K562 treated with DMSO at 1 percent for 24 hours (cell line): Measurements from ENCODE around the gene ZNF396. TPM values are rescaled to one million over a fixed set of nuclear protein-coding genes. Genes with fewer than 3 reads are reported as not detected.

Source experiments
- total RNA-seq: library from RNA; unstranded; fragments of 300-600 nt; gene quantifications from 2 replicates; pipeline ENCODE4 v1.2.3, GENCODE V29; 2022; ENCODE audit warnings: low read depth; ENCODE audit not compliant: insufficient read depth

The ZNF396 gene
- 1.8 TPM in 2 replicates for total RNA-seq

GRCh38 chr18:35376742-35377695 lies at the start of gene ZNF396:
TSS of gene ZNF396 (minus strand) at chr18:35377337. CDS start at chr18:35374292, 3,045 bp downstream.

DNA sequence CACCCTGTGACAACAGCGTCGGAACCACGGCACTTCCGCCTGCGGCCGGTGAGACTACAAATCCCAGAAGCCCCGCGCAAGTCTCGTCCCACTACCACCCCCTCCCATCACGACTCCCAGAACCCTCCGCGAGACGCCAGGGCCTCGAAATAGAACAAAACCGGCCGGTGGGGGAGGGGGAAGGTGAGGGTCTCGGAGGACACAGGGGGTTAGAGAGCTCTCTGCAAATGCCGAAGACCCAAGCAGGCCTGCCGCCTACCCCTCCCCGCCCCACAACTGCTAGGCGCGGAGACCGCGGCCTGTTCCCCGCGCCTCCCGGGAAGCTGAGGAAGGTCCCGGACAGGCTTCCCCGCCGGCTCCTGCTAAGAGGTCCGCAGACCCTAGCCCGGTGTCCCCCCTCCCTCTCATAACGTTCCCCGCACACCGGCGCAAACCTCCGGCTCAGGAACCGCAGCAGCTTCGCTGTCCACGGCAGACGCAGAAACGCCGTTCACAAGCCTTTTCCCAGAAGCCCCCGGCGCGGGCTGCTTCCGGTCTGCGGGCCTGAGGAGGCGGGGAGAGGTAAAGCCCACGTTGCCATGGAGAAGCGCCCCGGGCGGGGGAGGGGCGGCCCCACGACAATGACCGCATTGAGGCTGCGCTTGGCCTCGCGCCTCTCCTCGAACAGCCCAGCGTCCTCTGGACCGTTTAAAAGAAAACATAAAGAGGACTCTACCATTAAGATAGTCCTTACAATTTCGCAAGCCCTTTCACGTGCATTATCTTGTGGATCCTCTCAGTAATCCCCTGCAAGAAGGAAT lies 33.0 kb downstream of the ZNF396 start, which contains the start of gene ZNF24:
TSS of gene ZNF24 (minus strand) at position 485 of the 800 bp plus-strand sequence. CDS start 3,770 bp downstream, outside the sequence.

Other genes starting within 250 kb of the ZNF396 start
- gene ZNF397, start 136.3 kb downstream of the ZNF396 start, total RNA-seq, result 7.9 and 11.7 TPM in 2 replicates
- gene ZSCAN30, start 87.1 kb downstream of the ZNF396 start, total RNA-seq, result 9.2 and 11.2 TPM in 2 replicates
- 24.8 and 30.4 TPM in 2 replicates for gene ZNF24, start 32.9 kb downstream of the ZNF396 start, total RNA-seq
- gene INO80C, start 120.6 kb upstream of the ZNF396 start, total RNA-seq, result 31.8 and 44.2 TPM in 2 replicates
- 21.8 and 29.2 TPM in 2 replicates for gene GALNT1, start 204.4 kb upstream of the ZNF396 start, total RNA-seq